GM19328 (cell line): ENCODE results near the gene TMTC1.

Source experiments
- ATAC-seq: cut with Tn5 transposase; IDR thresholded peaks from one replicate; pipeline ENCODE4 v1.9.1; 2021; ENCODE audit warnings: mild to moderate bottlenecking, moderate library complexity; ENCODE audit not compliant: unreplicated experiment

Gene TMTC1

DNA sequence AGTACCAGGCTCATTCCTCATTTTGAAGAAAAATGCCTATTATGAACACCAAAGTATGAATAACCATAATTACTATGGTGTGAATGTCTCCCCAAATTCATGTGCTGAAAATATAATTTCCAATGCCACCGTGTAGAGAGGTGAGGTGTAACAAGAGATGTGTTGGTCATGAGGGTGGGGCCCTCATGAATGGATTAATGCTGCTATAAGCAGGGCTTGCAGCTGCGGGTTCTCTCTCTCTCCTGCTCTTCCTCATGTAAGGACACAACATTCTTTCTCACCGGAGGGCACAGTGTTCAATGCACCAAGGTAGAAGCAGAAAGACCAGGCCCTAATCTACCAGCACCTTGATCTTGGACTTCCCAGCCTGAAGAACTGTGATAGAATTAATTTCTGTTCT, 70.0 kb downstream of the TMTC1 start:
- ATAC-seq: no peak

DNA sequence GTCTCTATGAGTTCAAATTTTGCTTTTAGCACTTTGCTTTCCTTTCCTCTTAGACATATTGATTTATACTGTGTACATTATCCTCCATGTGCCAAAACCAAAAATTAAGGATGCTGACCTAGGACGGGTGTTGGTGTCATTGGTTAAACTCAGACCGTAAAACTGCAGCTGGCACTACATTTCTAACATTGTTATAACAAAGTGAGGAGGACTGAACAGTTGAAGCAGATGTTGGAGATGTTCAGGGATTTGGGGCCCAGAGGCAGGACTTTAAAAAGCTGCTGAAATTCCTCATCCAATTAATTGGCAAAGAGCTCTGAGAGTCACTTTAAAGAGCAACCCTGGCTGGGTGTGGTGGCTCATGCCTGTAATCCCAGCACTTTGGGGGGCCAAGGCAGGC, 72.4 kb downstream of the TMTC1 start:
- ATAC-seq: no peak

DNA sequence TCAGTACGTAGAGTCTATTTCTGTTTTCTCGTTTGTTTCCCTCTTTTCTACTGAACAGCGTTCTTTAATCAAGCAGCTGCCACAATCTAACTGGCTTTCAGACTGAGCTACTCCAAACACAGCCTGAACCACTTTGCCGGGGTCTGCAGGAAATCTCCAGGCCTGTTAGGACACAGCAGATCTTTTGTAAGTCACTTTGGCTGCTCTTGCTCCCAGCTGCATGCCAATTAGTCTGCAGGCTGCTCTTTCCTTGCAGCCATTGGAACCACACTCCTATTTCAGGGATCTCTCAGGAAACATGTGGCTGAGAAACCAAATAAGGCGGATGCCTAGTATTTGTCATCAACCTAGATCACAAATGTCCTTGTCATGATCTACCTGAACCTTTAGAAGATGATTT, 73.6 kb downstream of the TMTC1 start:
- no peak for ATAC-seq

DNA sequence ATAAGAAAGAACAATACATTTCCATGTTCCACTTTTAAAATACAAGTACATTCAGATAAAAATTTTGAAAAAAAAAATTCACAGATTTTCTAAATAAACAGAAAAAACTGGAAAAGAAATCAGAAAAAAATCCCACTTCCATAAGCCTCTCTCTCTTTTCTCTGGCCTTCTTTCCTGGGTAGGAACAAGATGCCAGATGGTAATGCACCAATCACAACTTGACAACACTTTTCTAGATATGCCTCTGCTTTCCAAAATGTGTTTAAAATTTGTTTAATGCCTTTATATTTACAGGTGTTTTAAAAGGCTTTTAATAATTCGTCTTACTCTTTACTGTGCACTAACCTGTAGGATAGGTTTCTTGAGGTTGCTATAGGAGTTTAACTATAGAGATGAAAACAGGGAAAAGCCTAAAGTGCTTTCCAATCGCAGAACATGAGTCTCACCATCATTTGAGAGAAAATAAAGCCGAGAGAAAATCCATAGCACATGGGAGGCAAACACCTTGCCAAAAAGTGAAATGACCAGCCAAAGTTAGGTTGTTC, 74.2 kb downstream of the TMTC1 start:
- no peak for ATAC-seq

DNA sequence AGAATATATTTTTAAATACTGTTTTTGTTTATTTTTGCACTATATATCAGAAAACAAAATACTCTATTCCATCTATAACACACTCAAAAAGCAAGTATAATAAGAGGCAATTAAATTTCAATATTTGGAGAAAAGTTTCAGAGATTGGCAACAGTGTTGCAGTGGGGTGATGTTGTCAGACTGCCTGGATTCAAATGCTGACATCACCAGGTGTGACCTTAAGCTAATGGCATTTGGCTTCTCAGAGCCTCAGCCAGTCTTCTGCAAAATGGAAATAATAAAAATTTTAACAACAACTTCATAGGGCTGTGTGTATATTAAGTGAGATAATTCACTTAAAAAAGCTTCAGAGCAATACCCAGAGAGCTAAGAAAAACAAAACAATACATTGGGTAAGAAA, 74.7 kb downstream of the TMTC1 start:
- ATAC-seq: no peak

DNA sequence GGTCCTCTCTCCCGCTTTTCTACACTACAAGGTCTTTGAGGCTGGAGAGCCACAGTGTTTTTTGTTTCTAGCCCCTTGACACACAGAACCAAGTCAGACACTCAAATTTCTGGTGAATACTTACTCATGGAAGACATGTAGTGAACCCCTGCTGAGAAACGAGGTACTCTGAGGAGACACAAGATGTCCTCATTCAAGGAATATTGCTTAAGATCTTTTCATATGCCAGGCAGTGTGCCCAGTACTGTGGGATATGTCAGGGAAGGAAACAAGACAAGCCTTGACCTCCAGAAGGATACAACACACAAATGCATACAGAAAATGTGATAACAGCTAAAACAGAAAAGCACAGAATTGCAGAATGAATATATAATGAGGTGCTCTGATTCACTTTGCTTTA, 75.9 kb downstream of the TMTC1 start:
- no peak for ATAC-seq

DNA sequence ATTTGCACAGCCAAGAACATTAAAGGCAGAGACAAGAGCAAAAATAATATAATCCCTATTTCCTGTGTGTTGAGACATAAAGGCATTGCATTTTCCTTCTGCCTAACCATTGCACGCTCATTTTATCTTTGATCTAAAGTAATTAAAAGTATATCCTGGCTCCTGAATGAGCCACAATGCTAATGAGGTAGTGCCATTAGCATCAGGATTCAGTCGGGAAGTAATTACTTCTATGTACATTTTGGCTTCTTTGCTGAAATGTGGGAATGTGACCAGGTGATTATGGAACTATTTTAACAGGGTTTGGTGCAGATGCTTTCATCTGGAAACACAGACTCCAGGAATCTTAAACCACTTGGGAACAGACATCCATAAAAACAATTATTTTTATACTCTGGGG, 77.4 kb downstream of the TMTC1 start:
- no peak for ATAC-seq

DNA sequence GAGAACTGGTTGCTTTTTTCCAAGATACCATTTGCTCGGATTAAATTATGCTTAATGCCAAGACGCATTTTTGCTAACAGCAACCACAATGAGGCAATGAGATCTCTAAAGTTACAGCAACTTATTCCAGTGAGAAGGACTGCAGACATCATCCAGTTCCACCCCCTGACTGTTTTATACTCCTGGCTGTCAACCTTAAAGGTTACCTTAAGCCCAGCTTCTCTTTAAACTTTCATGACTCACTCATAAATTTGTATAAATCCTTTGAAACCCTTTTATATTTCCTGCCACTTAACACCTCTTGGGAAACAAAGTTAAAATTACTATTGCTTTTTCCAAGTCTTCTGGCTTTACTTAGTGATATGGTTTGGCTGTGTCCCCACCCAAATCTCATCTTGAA, 80.2 kb downstream of the TMTC1 start:
- no peak for ATAC-seq

DNA sequence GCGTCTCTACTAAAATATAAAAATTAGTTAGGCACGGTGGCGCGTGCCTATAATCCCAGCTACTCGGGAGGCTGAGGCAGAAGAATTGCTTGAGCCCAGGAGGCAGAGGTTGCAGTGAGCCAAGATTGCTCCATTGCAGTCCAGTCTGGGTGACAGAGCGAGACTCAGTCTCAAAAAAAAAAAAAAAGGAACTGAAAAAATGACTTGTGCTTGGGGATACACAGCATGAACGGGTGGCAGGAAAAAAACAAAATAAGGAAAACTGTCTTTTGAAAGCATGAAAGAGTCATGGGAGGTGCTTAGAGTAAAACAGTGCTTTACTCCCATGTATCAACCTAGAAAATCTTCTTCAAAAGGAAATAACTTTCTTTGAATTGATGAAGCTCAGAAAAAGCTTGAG, 80.8 kb downstream of the TMTC1 start:
- no peak for ATAC-seq

DNA sequence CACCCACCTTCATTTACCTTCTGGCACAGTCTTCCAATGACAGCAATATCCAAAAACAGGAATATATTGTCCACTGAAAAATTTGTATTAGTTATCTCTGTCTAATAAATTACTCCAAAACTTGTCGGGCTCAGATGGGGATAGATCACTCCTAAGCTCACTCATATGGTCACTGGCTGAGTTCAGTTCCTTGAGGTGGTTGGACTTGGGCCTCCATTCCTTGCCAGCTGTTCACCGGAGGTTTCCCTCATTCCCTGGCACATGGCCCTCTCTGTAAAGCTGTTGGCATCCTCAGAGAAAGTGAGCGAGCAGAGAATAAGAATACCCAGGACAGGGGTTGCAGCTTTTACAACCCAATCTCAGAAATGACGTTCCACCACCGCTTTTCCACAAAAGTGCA, 81.5 kb downstream of the TMTC1 start:
- no peak for ATAC-seq

DNA sequence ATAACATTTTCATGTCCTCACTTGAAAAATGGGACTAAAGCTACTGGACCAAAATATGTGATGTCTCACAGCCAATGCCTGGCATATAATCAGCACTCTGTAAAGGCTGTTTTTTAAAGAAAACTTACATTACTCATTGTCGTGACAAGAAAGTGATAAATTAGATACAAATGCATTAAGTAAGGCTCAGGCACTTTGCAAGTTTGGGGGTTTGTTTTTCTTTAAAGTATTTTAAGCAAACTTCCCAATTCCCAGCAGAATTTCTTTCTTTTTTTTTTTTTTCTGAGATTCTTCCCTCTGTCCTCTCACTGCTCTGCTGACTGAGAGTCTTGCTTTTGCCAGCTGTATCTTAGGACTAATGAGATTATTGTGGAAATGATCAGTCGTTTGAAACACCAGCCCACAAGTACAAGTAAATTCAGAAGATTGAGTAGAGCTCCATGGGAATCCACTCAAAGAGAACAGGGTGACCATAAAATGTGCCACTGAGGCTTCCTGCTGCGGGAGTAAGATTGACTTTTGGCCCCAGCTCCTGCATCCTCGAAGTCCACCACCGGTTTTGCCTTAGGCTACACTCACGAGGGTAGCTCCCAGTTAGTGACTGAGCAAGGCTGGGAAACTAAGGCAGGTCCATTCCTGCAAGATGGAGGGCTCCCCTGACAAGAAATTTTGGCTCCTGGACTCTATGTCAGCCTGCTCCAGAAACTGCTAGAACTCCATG, 82.8 kb downstream of the TMTC1 start:
- no peak for ATAC-seq

DNA sequence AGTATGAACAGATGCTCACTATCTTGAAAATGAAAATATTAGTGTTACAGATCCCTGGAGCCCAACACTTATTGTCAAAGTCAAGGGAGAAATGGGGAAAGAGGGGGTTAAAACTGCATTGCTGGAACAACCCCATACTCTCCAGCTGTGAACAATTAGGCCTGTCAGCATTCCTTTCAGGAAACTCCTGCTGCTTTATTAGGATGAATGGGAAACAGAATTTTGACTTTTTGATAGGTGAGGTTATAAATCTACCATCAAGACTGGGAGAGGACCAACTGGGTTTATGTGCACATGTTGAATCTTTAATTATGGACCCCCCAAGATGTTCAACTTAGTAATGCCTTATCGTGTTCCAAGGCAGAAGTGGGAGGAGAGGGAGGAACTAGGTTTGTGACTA, 85.0 kb downstream of the TMTC1 start:
- no peak for ATAC-seq

DNA sequence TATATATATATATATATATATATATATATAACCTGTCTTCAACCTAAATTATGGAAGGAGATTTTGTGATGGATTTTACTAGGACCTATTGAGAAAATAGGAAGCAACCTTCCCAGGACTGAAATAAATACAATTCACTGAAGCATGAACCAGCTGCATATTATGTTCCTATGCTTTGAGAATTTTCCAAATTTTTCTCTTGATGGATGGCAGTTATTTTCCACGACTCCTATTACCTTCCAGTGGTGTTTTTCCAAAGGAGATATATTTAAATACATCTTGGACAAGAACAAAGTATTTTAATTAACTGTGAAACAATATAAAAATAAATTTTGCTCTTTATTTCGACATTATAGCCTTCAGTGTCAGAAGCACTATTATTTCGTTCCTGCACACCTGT, 87.9 kb downstream of the TMTC1 start:
- ATAC-seq: no peak

DNA sequence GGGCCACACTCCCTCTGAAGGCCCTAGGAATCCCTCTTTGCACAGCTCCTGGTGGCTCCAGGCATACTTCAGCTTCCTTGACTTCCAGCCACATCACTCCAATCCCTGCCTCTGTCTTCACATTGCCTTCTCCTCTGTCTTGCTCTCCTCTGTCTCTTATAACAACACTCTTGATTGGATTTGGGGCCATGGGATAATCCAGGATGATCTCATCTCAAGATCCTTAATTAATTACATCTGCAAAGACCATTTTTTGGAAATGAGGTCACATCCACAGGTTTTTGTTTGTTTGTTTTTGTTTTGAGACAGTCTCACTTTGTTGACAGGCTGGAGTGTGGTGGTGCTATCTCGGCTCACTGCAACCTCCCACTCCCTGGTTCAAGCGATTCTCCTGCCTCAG, 88.7 kb downstream of the TMTC1 start:
- ATAC-seq: no peak

DNA sequence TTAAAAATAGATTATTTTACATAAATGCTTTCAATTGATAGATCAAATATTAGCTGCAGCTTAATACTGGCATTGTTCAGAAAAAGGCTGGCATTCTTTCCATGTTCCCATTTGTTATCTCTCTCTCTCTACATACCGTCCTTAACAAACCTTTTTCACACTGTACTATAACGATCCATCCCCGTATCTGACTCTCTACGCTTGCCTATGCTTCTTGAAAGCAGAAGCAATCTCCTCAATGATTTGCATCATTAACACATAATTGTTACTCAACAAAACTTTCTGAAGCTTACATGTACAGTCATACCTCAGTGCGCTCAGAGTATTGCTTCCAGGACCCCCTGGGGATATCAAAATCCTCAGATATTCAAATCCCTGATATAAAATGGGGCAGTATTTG, 89.7 kb downstream of the TMTC1 start:
- no peak for ATAC-seq

DNA sequence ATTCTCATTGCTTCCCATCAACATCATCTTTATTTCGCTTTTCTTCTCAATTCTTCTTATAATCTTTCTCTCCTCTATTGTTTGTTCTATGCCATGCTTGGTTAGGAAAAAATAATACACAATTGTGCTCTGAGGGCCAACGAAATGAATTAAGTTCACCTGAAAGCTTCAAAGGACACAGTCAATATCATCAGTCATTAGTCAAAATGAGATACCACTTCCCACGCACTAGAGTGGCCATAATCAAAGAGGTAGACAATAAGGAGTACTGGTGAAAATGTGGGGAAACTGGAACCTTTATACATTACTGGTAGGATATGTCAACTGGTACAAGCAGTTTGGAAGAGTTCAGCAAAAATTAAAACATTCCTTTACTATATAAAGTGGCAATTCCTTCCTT, 91.5 kb downstream of the TMTC1 start:
- ATAC-seq: no peak

DNA sequence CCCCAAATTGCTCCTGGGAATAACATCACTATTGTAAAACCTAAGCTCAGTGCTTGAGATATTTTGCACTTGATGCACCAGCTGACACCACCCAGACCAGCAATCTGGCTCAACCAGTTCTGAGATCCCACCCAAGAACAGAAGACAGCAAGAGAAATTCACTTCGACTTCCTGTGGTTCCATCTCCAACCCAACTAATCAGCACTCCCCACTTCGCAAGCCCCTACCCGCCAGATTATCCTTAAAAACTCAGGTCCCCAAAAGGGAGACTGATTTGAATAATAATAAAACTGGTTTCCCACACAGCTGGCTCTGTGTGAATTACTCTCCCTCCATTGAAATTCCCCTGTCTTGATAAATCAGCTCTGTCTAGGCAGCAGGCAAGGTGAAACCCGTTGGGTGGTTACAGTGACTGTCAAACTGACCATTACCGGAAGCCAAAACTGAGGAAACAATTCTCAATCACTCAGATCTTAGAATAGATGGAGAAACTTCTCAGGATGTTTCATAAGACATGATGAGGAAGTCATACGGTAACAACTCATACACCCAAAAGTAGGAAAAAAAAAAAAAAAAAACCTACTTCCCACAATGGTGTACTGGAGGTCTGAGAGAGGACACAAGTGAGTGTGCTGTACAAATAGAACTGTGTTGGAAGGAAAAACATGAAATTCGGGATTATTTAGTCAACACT, 92.4 kb downstream of the TMTC1 start:
- ATAC-seq: no peak

DNA sequence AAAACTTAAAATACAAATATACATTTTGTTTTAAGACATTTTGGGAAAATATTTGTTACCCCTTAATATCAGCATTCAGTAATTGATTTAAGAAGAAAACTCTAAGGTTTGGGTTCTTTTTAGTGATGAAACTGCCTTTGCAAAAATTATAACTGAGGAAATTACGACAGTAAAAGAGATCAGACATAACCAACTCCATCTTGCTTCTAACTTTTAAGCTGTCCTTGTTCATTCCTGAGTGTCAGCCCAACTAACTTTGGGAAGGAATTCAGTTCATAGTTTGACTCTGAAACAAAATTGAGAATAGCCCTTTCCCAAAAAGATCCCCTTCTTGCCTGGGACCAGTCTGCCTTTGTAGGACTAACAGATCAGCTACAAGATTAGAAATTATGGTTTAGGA, 93.0 kb downstream of the TMTC1 start:
- ATAC-seq: no peak

DNA sequence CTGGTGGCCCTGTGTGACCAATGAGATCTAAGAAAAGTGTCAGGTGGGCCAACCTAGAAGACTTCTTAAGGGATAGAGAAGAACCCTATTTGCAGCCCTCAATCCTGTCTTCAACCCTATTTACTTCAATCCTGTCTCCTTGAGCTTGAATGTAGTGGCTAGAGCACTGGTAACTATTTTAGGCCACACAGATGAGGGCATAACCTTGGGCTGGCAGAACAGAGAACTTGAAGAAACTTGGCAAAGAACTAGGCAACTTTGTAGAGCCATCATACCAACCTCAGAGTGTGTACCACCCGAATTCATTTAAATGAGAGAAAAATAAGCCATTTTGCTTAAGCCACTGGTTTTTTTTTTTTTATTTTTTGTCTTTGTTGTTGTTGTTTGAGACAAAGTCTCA, 94.8 kb downstream of the TMTC1 start:
- no peak for ATAC-seq

DNA sequence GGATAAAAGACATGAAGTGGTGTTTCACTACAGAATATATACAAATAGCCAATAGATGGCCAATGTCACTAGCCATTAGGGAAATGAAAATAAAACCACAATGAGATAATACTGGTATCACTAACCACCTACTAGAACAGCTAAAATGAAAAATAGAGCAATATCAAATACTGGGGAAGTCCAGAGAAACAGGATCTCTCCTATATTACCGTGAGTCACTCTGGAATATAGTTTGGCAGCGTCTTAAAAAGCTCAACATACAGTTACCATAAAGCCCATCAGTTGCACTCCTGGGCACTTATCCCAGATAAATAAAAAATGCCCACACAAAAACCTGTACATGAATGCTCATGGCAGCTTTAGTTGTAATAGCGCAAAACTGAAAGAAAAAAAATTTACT, 101.7 kb downstream of the TMTC1 start:
- no peak for ATAC-seq

DNA sequence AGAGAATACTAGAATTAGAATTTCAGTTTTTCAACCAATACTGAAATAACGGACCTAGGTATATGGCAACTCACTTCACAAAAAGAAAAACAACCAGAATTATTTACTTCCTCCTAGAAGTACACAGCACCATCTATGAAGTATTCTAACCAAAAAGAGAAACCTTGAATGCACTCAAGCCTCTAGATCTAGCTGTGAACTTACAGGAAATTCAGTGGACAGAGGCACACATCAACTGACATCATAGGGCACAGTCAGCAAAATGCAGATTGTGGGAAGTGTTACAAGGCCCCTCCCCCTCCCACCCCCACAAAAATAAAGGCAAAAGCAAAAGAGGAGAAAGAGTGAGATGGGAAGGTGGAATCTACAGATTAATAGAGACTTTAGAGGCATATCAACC, 102.4 kb downstream of the TMTC1 start:
- no peak for ATAC-seq

DNA sequence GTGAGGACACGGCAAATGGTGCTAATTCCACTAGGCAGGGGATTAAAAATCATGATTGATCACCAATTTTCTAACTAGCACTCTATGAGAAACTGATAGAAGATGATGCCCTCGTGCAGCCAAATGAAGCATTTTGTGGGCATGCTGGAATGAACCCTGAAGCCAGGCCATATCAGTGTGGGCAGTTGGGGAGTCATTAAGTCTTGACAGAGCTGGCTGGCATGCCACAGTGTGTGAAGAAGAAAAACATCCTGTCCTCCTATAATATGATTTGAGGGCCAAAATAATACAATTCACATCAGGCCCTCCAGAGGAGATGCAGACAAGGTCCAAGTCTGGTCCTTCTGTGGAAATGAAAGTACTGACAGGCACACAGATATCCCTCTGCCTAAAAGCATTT, 107.1 kb downstream of the TMTC1 start:
- ATAC-seq: no peak

DNA sequence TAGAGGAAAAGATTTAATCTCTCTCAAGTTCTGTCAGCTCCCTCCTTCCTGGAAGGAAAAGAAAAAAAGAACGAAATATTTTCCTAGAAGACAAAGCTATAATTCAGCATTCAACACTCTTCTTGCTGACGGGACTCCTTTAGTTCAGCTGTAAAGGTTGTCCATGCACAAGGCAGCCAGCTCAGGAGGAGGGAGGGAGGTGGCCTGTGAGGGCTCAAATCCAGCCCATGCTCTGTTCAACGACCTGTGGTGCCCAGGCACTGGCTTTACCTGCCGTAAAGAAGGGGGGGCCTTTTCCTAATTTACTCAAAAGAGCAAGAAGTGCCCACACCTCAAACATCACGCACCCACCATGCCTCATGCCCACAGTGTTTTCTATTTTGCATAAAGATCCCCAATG, 109.3 kb downstream of the TMTC1 start:
- no peak for ATAC-seq
